ENCODE data around the gene STK32B.

Gene STK32B

GRCh38 chr4:5422195-5422594 lies 370.9 kb downstream of the STK32B start (continued):
- TF ChIP-seq PRDM4 (tag by site-specific recombination; IDR thresholded peaks at IDR 0.05) (no peak), PRDM2 (tag by site-specific recombination; IDR thresholded peaks at IDR 0.05; ENCODE audit: borderline replicate concordance) (no peak)

GRCh38 chr4:5423670-5424069 lies 372.4 kb downstream of the STK32B start:
- Histone ChIP-seq H3K4me3 (ENCODE audit: low read depth, low read length) (no peak overlapping the region), H3K4me1 (ENCODE audit: control insufficient read depth, insufficient read depth, low read length) (no peaks in the 10 kb centered on the region), H3K27ac (ENCODE audit: extremely low read depth, low read depth, low read length) (no peak overlapping the region), H3K36me3 (ENCODE audit: control insufficient read depth in 2 of 2, insufficient read depth in 1 of 2, low read length in 2 of 2) (no peaks in the 10 kb centered on the region), H3K9me3 (ENCODE audit: control insufficient read depth, insufficient read depth, low read depth, low read length) (no peaks in the 10 kb centered on the region)
- POLR2A ChIA-PET, result no interaction called here
- TF ChIP-seq ZNF596 (tag by site-specific recombination; IDR thresholded peaks at IDR 0.05) (no peak), ZNF19 (tag by site-specific recombination; IDR thresholded peaks at IDR 0.05; ENCODE audit: low read depth) (no peak), ZNF202 (tag by site-specific recombination; IDR thresholded peaks at IDR 0.05; ENCODE audit: borderline replicate concordance) (no peak), OSR2 (tag by site-specific recombination; IDR thresholded peaks at IDR 0.05) (no peak), ZNF488 (tag by site-specific recombination; IDR thresholded peaks at IDR 0.05) (no peak), ZNF274 (IDR thresholded peaks at IDR 0.05; ENCODE audit: low read length) (no peak), ZNF274 (tag by site-specific recombination; IDR thresholded peaks at IDR 0.05; ENCODE audit: borderline replicate concordance) (no peak), ZNF140 (tag by site-specific recombination; IDR thresholded peaks at IDR 0.05) (no peak), ZNF629 (tag by site-specific recombination; IDR thresholded peaks at IDR 0.05) (no peak), ZNF175 (tag by site-specific recombination; IDR thresholded peaks at IDR 0.05) (no peak), KLF9 (tag by site-specific recombination; IDR thresholded peaks at IDR 0.05; ENCODE audit: low read depth) (no peak), ZNF133 (tag by site-specific recombination; IDR thresholded peaks at IDR 0.05) (no peak), ZNF704 (tag by site-specific recombination; IDR thresholded peaks at IDR 0.05) (no peak), ZNF146 (tag by site-specific recombination; IDR thresholded peaks at IDR 0.05) (no peak), ZNF837 (tag by site-specific recombination; IDR thresholded peaks at IDR 0.05) (no peak), GLI4 (tag by site-specific recombination; IDR thresholded peaks at IDR 0.05) (no peak), ZNF18 (tag by site-specific recombination; IDR thresholded peaks at IDR 0.05) (no peak), ZBTB8A (tag by site-specific recombination; IDR thresholded peaks at IDR 0.05) (no peak)
- CTCF ChIA-PET, result no interaction called here

Measured in HEK293 (cell line).